DMS79 (cell line): ENCODE results near the gene IDI1.
A peak's percentile ranks its signal among the peaks of the same experiment; 100 is the strongest.
"Not testable (repeated sequence)": the region's sequence is repeated elsewhere in the genome, so short reads cannot be mapped to it uniquely, and the experiment has no call there.

ENCODE experiments used
- DNase-seq: peaks from one replicate; lab custom pipeline; 2025; lab: John Stamatoyannopoulos, UW

IDI1 gene

DNA sequence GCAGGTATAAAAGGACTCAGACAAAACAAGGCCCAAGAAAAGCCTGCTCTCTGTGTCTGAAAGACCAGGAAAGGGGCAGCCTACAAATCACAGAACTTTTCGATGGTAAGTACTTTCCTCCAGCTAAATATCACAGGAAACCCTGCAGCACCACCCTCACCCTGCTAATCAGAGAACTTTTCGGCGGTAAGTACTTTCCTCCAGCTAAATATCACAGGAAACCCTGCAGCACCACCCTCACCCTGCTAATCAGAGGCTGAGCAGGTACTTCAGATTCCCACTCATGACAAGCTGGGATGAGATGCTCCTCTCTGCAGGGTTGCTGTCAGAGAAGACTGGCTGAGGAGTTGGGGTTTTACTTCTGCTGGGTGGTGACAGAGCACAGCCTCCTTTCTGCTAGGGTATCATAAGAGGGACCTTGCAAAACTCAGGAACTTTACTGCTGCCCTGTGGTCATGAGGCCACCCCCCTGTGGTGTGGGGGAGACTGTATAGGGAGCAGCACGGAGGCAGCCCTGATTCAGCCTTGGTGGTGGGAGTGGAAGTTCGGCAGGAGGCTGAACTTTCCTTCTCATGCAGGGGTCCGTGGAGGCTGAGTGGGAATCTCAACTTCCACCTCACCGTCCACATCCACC, 14.4 kb upstream of the IDI1 start:
- no peak for DNase-seq

DNA sequence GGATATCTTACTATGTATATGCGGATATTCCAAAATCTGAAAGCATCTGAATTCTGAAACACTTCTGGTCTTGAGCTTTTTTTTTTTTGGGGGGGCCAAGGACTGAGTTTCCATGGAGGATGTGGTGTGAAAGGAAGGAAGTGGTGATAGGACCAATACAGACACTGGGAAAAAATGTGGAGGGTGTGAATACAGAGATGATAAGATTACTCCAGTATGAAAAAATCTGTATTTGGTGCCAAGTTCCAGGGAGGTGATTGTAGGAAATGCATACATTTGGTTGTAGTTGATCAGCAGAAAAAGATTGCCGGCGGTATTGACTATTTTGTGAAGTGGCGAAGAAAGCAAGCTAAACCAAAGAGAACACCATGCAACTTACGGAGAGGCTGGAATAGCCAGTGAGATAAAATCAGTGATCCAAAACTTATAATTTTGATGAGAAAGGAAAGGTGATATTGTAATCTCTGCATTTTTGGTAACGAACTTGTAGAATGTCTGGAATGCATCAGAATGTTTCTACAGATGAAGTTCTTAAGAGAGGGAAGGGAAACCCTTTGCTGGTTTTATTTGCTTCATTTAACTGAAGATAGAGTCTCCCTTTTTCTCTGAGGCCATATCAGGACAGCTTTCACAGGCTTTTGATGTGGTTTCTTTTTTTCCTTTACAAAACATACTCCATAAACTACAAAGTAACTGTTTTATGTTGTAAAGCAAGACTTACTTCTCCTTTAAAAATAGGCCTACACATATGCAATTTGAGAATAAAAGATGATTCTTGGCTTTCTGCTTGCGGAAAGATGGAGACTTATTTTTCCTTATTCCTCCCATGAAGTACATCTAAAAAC, 13.2 kb upstream of the IDI1 start:
- DNase-seq, result no peak

DNA sequence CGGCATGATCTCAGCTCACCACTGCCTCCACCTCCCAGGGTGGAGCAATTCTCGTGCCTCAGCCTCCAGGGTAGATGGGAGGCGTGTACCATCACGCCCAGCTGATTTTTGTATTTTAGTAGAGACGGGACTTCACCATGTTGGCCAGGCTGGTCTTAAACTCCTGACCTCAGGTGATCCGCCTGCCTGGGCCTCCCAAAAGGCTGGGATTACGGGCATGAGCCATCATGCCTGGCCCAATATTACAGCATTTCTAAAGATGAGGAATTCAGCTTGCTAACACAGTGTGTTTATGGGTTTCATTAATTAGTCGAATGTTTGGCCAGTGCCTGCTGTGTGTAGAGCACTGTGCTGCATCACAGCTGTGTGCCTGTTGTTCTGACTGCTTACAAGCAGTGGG, 11.0 kb upstream of the IDI1 start:
- no peak for DNase-seq

- no peak for DNase-seq
Observed at GRCh38 chr10:1058017-1058416, 9.1 kb upstream of the IDI1 start.

DNA sequence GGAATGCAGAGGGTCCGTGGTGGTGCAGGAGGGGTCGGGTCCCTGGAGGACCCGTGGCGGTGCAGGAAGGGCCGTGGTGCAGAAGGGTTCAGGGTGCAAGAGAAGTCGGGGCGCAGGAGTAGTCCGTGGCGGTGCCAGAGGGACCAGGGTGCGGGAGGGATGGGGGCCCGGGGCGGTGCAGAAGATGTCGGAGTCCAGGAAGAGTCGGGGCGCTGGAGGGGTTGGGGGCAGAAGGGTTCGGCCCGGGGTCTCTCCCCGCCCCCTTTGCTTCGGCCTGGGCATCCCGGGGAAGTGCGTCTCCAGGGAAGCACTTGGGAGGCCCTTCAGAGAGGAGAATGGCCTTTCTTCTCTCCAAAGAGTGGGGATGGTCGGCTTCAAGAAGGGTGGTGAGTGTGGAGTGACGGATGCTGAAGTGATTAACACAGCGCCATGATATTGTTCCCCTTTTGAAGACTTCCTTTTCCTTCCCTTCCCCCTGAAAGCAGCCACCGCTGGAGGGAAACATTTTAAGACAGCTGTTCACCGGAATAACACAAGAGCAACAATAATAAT, 8.3 kb upstream of the IDI1 start:
- no peak for DNase-seq

DNA sequence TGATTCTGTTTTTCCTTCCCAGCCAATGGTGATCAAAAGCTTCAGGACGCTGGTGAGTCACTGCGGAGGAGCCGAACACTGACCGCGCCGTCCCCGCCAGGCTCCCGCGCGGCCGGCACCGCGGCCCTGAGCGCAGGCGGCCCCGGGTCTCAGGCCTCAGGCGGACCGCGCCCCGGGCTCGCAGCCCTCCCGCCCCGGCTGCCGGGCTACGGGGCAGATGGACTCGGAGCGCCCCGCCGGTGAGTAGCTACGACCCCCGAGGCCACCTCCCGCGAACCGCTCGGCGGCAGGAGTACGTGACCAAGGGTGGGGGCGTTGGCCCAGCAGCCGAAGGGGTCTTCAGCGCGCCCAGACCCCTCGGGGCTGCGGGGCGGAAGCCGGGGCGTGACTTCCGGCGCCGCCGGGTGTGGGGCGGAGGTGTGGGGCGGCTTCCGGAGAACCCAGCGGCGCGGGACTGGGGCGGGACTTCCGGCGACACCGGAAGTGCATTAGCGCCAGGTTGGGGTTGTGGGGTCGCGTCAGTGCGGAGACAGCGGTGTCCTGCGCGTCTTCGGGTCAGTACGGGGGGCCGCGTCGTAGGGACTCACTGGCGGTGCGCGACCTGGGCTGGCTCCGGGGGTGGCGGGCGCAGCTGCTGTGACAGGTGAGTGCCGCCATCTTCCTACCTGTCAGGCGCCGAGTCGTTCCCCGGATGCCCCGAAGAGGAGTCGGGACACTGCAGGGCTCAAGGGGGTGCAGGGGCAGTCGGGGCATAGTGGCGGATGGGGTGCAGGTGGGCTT, 7.6 kb upstream of the IDI1 start, which contains the start of gene WDR37:
Gene WDR37, plus strand, starts transcription at position 60 of the 780 bp plus-strand sequence. CDS start 15,771 bp downstream, outside the sequence.
- peak; percentile 13 for DNase-seq

DNA sequence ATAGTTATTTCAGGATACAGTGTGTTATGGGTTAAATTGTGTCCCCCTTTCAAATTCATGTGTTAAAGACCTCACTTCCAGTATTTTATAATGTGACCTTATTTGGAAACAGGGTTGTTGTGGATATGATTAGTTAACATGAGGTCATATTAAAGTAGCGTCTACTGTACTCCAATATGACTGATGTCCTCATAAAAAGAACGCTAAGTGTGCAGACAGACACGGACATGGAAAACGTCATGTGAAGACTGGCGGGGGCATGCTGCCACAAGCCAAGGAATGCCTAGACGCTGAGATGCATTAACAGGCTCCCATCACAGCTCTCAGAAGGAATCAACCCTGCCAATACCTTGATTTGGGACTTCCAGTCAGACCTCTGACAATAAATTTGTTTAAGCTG, 5.8 kb upstream of the IDI1 start:
- DNase-seq, result no peak

DNA sequence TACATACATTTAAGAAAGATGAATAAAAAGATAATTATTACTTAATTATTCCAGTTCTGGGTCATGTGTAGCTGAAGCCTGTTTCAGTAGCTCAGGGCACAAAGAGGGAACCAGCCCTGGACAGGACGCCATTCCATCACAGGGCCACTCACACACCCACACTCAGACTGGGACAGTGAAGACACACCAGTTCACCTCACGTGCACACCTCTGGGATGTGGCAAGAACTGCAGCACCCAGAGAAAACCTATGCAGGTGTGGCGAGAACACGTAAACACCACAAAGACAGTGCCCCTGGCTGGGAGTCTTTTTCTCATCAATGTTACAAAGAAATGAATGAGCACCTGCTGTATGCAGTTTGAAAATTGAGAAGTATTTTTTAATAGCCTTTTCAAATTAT, 1.6 kb upstream of the IDI1 start:
- no peak for DNase-seq

DNA sequence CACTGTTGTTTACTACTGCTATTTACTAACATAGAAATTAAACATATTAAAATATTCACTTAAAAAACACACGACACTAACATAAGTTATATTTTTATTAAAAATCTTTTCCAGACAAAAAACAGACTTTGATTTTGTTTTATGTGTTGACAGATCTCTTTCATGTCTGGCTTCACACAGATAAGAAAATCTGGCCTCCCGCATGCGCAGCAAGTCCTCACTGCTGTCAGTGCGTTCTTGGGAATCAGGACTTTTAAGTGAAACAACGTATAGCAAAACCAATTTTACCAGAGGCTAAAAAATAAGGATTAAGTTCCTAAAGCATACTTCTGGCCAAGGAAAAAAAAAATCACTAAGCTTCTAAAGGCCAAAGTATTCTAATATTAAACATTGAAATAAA, 1.2 kb upstream of the IDI1 start:
- no peak for DNase-seq

DNA sequence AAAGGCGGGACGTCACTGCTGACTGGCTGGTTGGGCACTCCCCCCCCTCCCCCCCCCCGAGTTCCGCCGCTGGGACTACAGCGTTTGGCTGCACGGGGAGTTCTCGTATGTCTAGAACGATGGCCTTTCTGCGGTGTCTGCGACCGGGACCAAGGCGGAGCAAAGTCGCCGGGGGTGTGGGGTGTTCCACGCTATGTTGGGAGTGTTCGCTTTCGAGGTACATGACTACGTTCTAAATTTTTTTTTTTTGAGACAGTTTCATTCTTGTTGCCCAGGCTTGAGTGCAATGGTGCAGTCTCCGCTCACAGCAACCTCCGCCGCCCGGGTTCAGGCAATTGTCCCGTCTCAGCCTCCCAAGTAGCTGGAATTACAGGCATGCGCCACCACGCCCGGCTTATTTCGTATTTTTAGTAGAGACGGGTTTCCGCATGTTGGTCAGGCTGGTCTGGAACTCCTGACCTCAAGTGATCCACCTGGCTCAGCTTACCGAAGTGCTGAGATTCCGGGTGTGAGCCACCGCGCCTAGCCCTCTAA, 573 bp upstream of the IDI1 start:
- DNase-seq, result no peak

DNA sequence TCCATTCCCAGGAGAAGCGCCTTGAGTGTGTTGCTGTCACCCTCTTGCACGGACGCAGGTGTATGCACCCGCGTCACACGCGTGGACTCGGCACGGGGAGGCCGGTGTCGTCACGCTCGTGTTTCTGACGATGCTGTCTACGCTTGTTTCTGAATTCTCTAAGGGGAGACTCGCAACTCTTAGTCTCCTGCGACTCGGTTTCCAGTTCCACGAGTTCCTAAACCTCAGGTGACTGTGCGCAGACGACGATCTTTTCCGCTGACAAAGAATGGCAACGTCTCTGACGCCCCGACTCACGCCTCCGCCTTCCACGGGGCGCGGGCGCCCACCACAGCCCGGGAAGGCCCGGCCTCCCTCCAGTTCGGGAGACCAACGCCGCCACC, 579 bp downstream of the IDI1 start:
- no peak for DNase-seq

- no peak for DNase-seq
Observed at GRCh38 chr10:1047937-1048336, 982 bp downstream of the IDI1 start.

DNA sequence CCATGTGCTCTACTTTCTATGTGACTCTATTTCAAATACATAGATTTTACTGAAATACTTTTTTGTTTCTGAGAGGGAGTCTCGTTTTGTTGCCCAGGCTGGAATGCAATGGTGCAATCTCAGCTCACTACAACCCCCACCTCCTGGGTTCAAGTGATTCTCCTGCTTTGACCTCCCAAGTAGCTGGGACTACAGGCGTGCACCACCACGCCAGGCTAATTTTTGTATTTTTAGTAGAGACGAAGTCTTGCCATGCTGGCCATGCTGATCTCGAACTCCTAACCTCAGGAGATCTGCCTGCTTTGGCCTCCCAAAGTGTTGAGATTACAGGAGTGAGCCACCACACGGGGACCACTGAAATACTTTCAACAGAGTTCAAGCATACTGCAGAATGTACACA, 3.5 kb downstream of the IDI1 start:
- no peak for DNase-seq

GRCh38 chr10:1044964-1045363, 4.0 kb downstream of the IDI1 start:
- DNase-seq, result no peak

DNA sequence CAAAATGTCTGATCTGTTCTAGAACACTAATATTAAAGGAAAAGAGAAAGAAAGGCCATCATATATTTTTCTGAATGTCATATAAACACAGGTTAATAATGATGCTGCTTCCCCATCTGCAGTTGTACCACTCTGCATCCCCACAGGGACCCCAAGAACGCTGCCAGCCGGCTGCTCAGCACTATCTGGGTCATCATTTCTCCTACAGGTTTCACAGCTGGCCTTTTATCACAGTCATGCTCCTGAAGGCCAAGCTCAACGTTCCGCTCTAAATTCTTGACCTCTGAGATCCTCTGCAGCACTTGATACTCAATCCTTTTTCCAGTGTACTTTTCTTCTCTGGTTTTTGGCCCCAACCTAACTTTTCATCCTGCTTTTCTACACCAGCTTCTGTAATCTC, 4.8 kb downstream of the IDI1 start:
- DNase-seq, result no peak

DNA sequence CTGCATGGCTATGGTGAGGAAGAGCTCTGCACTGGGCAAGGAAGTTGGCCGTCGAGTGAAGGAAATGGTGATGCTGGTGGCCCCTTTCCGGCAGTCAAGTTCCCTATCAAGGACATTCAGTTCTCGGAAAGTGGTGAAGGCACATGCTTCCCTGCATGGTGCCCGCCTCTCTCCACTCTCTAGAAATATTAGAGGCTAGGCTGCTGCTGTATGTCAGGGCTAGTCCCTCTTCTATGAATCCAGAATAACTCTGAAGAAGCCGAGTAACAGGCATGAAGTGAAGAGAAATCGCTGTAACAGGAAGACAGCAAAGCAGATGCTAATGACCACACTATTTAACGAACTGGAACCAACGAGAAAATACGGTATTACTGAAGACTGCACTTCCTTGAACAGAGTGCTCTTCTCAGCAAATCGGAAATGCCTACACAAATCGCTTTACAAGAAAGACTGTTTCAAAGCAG, 5.4 kb downstream of the IDI1 start:
- DNase-seq, result no peak

DNA sequence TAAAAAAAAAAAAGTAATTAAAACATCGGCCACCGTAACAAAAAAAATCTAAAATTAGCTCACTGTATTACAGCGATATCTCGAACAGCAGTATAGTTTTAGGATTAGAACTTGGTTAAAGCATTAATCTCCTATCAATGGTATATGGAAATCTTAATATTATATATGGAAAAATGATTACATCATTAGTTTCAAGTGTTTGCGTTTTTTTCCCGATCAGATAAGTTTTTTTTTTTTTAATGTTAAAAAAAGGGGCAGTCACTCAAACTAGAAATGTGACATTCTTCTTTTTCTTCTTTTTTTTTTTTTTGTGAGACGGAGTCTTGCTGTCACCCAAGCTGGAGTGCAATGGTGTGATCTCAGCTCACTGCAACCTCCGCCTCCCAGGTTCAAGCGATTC, 7.4 kb downstream of the IDI1 start:
- DNase-seq, result no peak

- DNase-seq, result no peak
Observed at GRCh38 chr10:1040133-1040532, 8.8 kb downstream of the IDI1 start.

DNA sequence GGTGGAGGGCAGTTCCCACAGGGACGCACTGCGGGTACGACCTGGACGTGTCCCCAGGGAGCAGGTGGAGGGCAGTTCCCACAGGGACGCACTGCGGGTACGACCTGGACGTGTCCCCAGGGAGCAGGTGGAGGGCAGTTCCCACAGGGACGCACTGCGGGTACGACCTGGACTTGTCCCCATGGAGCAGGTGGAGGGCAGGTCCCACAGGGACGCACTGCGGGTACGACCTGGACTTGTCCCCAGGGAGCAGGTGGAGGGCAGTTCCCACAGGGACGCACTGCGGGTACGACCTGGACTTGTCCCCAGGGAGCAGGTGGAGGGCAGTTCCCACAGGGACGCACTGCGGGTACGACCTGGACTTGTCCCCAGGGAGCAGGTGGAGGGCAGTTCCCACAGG, 10.2 kb downstream of the IDI1 start:
- DNase-seq, result not testable (repeated sequence)

DNA sequence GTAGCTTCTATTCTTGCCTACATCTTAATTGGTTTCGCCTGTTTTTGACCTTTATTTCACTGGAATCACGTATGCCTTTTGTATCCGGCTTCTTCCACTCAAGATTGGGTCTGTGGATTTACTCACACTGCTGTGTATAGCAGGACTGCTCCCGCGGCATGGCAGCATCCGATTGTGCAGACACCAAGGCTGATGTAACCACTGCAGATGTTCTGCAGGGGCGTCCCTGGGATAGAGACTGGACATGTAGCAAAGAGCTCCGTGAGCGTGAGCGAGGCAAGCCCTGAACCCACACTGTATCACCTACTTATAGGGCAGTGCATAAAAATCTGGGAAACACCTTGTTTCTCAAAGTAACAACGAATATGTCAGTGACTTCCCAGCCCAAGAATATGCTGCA, 11.8 kb downstream of the IDI1 start:
- DNase-seq, result no peak

GRCh38 chr10:1036341-1036791, 12.6 kb downstream of the IDI1 start:
- no peak for DNase-seq

GRCh38 chr10:1035201-1035600, 13.7 kb downstream of the IDI1 start:
- DNase-seq, result no peak
